NOMO-1 treated with DMSO at 0.1 percent for 48 hours (cell line): Measurements from ENCODE around the gene PSMA6.
"Not testable (repeated sequence)": the region's sequence is repeated elsewhere in the genome, so short reads cannot be mapped to it uniquely, and the experiment has no call there.

Experiments
- DNase-seq: peaks from one replicate; lab custom pipeline; 2025; ENCODE audit not compliant: unreplicated experiment; lab: John Stamatoyannopoulos, UW

PSMA6 gene

DNA sequence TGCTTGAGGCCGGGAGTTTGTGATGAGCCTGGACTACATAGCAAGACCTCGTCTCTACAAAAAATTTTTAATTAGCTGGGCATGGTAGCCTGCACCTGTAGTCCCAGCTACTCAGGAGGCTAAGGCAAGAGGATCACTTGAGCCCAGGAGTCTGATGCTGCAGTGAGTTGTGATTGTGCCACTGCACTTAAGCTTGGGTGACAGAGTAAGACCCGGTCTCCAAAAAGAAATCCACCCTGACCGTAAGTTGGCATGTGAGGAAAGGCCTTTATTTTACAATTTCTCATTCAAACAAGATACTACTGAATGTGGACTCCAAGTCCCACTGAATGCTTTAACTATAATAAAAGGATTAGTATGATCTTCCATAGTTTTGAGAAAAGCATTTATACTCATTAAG, 27.3 kb downstream of the PSMA6 start:
- no peak for DNase-seq

DNA sequence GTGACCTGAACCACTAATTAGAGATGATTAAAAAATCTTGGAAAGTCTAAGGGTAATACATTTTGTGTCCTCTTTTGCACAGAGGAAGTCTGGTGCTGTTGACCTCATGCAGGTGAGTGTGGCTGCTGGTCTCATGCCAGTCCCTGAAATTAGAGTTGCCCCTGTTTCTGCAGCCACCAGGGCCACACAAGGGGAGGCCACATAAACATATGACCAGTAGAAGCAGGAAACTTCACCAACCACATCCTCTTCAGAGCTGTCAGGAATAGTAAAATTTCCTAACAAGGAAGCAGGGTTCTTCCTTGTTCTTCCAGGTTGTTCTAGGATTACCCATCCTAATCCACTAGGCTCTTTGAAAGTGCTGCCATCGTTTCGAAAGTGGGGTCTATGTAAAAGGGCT, 28.3 kb downstream of the PSMA6 start:
- no peak for DNase-seq

DNA sequence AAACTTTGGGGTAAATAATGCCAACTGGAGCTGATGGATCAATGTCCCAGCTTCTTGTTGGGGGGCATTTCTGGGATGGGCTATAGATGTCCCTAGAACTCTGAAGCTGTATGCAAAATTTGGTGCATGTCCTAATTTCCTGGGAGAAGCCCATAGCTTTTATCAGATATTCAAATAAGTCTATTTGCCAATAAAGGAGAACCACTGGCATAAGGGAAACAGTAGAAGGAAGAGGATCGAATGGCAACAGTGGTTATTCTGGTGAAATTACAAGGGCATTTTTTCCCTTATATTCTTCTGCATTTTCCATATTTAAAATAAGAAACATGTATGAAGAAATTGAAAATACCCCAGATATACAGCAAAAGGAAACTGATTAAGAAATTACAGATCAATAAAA, 34.2 kb downstream of the PSMA6 start:
- no peak for DNase-seq

DNA sequence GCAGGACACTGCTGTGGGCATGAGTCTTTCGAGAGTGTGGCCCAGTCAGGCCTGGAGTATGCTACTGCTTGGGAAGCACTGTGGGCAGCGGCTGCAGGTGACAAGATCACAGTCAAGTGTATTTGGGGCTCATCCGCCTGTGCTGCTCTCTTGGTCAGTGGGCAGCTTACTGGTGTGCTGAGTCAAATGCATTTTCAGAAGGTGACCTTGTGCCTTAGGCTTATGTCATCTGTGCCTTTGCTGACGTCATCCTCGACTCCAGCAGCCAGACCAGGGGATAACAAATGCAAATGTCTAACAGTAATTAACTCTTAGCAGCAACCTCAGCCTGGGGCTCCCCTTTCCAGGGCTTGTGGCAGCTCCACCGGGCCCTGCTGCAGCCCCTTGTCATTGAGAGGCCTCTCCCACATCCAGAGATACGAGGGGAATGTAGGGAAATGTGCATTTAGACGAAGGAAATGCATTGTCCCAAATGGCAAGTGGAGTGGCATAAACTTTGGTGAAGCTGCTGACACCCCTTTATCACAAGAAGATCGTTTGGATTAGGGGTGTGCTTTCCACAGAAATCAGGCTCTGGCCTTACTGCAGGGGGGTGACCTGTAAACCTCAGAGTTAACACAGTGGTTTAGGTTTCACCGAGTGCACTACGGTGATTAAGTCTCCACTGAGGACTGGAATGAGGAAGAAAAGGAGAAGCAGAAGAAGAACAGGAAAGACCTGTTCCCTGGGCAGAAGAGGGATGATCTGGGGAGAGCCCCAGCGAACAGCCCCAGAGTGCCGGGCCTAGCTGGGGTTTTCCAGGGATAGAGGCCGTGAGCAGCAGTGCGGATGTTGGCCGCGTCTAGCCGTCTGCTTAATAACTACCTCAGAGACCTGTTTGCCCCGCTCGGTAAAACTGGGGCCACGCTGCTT, 39.7 kb downstream of the PSMA6 start:
- peak; percentile 18 for DNase-seq

DNA sequence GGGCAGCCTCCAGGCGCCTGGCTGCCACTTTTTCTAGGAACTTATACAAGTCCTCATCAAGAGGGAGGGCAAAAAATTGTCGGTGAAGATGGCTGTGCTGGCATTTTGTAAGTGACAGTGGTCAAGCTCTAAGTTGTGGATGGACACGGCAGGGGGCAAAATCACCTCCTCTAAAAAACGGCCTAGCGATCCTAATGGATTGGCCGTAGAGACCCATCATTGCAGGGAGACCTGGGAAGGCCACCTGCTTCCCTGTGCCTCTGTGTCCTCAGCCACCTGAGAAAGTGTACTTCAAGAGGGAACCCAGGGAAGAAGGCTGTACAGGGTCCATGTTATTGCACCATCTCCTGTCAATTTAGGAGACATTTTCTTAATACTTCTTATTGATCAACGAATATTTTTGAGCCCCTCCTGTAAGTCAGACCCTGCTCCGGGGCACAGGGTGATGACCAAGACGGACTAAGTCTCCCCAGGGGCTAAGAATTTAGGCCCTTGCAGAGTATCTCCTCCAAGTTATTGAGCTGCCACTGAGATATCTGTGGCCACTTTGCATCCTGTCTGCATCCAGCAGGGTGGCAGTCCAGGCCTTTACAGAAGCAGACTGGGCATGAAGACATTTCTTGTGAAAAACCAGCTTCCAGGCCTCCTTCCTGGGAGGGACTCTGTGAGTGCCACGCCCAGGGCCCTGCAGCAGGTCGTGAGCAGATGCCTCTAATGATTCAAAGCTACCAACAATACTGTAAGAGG, 40.5 kb downstream of the PSMA6 start:
- DNase-seq: peak; percentile 72

DNA sequence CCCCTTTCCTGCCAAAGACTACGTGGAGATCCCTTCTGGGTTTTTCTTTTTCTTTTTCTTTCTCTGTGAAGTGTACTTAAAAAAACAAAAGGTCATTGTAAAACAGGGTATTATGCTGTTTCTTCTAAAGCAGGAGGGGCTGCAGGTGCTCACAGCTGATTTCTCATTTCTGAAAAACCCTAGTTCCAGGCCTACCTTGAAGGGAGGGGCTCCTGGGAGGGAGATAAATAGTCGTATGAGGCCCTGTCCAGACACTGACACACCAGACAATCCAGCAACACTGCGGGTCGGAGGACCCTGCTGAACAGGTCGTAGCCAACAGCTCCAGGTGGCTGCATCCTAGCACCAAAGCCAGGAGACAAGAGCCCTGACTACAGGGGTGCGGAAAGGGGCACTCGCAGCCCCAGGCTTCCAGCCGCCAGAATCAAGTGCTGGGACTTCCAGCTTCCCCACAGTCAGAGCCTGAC, 41.1 kb downstream of the PSMA6 start:
- no peak for DNase-seq

DNA sequence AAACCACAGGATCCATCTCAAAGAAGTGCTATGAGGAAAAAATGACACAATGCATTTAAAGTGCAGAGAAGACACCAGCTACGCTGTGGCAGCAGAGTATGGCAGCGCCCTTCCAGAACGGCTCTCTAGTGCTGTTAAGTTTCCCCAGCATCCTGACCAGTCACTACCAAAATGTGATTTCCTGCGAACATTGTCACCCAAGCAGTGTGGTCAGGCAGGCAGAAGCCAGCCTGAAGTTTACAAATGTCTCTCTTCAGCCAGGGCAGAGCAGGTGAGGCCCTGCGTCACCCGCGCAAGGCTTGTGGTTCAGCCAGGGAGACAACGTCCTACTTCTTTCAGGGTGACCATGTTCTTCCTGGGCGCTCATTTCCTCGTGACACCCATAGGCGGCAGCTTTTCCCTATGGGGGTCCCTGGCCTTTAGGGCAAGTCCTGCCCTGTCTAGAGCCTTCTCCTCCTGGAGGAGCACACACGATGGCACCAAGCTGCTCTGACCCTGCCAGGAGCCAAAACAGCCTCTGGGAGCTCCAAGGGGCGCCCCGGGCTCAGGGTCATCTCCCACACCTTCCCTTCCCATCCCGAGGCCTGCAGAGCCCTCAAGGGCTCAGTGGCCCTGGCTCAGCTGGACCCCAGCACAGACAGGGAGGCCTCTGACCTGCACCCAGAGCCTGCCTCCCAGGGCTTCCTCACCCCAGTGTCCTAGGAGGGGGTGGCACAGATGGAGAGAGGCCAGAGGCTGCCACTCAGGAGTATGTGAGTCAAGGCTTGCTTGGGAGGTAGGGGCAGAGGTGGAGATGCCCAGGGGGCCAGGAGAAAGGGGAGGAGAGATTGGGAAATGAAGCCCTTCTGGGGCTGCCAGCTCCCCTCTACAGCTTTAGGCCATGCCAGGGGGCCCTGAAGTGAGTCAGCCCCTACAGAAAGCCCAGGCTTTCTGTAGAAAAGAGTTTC, 41.9 kb downstream of the PSMA6 start:
- no peak for DNase-seq

DNA sequence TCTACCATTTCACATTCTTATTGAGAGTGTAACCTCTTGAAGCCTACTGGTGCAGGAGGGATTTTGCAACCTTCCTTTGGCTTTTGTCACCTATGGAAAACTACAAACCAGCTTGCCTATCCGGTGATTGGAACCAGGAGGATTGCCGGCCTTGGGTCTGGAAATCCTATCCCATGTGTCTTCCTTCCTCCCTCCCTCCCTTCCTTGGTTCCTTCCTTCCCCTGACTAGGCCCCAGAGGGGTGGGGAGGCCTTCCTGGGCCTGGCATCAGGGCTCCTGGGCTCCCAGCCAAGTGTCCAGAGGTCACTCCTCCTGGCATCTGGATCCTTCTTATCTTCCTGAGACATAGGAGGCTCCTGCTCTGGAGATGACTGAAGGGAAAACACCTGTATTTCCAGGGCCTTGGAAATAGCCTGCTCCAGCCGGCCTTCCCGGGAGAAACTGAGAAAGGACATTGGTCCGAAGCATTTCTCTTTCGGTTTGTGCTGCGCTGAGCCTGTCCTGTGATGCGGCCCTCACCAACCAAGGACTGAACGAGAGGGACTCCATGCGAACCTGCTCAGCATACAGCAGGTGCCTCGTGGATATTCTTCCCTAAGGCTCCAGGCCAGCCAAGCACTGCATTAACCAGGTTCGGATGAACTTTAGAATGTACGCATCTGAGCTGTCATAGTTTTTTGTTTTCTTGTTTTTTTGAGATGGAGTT, 43.4 kb downstream of the PSMA6 start:
- DNase-seq: no peak

DNA sequence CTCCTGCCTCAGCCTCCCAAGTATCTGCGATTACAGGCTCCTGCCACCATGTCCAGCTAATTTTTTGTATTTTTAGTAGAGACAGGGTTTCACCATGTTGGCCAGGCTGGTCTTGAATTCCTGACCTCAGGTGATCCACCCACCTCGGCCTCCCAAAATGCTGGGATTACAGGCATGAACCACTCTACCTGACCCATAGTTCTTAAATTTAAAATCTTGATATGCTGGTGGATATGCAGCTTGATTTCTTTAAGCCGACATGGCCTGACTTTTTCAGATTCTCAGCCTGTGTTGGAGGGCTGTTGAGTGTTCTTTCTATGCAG, 44.0 kb downstream of the PSMA6 start:
- DNase-seq: not testable (repeated sequence)

DNA sequence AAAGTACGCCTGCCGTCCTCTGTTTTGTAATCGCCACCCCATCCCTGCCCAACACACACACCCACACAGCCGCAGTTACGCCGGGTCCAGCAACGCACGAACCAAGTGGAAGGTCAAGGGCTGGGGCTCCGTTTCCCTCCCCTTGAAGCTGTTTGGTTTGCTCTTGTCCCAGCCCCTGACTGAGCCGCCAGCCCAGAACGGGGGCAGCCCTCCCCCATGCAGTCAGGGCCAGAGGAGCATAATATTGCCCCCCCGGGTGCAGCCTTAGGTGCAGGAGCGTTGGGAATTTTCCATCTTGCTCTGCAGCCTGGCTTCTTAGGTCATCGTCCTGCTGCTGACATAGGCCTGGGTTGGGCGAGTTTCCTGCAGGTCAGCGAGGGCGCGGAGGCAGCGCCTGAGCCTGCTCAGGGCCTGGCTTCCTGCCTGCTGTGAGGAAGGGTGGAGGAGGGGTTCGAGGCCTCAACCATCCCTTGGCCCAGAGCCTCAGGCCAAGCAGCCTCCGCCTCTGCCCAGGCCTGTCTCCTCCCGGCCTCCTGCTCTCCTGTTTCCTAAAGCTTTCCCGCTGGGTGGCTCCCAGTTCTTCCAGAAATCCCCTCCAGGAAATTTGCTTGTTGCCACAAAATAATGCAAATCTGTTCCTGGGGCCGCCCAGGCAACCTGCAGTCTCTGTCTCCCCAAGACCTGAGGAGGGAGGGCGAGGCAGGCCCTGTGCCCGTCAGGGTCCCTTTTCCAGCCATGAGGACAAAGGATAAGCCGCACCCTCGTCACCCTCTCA, 44.5 kb downstream of the PSMA6 start:
- DNase-seq: peak; percentile 35

DNA sequence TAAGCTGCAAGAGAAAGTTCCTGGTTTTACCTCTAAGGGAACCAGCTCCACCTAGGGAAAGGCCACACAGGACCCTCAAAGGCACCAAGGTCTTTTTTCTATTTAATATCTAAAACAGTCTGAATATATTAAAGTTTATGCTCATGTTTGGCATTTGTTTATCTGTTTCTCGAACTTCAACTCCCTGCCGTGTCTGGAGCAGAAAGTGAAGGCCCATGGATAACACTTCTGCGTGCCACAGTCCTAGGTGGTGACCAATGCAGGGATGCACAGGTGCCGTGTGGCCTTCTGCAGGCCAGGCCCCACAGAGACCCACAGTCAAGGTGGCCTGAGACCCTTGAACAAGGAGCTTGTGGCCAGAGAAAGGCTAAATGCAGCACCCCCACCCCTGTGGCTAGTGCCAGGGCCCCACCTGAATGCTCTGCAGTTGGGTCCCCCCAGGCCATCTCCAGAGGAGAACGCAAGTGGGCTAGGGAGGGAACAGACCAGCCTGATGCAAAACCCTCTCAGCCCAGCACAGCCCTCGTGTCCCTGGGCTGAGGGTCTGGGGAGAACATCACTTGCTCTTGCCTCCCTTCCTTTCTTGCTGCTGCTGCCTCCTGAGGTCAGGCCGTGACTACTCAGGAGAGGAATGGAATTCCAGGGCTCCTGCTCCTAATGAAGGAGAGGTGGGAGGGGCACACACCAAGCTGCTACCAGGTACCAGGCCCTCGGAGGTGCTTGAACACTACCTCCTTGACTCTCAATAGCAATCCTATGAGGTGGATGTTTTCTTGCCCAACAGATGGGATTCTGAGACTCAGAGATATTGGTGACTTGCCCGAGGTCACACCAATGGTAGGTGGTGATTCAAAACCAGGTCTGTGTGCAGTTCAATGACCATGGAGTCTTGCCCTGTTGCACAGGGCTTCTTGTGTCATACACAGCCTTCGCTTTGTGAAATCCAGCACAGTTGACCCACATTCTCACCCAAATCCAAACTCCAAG, 45.4 kb downstream of the PSMA6 start:
- DNase-seq: no peak

DNA sequence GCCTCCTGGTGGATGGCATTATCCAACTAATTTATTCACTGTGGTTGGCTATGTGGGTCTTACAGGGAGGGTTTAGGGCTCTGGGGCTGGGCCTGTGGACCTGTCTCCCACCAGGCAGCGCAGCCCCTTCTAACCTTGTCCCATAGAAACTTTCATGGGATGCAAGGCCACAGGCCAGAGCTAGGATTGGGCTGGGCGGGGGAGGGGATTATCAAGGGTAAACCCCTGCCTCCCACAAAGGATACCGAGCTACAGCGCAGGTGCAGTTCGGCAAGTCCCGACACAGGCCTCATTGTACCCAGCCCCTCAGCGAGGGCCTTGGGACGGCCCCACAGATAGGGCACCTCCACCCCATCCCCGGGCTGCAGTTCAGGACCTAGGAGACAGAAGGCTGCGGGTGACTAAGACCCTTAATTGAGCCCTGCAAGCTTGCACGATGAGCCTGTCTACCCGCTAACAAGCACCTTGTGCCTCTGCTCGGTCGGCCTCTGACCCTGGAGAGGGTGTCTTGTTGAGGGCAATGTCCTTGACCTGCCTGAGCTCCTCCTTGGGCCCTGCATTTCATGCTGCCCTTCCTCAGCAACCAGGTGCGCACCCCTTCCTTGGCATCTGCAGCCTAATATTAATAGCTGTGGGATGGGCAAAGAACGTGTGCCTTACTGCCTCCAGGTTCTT, 46.7 kb downstream of the PSMA6 start:
- DNase-seq: no peak

DNA sequence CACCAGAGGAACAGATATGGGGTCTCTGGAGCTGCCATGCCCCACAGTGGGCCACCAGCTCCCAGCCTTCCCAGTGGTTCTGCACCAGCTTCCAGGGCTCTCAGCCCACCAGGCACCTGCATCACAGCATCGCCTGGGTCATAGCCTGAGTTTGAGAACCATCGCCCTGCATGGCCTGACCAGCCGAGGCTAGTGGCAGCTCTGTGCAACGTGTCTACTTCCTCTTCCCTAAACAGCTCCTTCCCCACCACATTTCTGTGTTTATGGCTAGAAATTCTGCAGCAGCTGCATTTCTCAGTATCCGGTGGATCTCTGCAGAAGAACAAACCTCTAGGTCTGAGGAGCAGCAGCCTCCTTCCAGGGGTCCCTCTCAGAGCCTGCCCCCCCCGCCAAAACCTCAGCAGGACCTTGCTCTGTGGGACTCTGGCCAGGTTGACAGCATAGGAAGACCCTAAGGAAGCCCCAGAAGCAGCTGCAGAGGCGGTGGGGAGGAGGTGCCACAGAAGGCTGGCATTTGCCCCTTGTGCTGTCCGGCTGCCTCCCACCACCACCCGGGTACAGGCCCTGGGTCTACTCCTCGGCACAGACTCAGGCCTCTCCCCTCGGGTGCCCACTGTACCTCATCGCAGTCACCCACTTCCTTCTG, 47.7 kb downstream of the PSMA6 start:
- DNase-seq: peak; percentile 85

DNA sequence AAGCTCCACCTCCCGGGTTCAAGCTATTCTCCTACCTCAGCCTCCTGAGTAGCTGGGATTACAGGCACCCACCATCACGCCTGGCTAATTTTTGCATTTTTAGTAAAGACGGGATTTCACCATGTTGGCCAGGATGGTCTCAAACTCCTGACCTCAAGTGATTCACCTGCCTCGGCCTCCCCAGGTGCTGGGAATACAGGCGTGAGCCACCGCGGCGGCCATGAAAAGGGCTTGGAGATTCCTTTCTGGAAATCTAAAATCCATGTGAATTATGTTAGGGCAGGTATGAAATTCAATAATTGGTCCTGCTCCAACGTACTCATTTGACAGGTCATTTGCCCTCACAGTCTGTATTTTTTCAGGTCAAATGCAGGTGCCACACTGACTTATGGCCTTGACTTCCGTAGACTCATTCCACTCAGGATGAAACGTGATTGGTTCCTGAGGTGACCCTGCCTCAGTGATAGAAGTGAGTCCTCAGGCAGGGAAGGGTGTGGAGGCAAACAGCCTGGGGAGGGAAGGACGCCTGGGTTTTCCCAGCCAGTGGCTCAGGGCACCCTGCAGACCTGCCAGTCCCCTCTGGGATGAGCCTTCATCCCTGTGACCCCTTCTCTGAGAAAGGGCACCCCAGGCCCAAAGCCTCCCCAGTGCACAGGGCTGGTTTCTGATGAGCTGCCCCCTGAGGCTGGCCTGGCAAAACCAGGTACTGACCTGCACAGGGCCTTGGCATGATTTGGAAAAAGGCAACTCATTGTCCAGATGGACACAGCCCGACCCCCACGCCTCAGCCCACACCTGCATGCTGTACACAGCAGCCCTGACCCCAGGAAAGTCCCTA, 48.7 kb downstream of the PSMA6 start:
- no peak for DNase-seq

DNA sequence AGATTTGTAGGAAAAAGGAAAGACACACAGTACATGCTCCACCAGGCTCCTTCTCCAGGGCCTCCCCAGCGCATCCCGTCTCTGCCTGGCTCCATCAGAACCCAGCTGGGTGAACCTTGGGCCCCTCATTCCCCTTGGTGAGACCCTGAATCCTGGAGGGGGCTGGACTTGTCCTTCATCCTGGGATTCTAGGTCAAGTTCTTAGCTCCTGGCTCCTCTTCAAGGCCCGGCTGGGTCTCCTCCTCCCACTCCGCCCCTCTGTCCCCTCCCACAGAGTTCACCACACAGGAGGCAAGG, 49.2 kb downstream of the PSMA6 start:
- DNase-seq: no peak

DNA sequence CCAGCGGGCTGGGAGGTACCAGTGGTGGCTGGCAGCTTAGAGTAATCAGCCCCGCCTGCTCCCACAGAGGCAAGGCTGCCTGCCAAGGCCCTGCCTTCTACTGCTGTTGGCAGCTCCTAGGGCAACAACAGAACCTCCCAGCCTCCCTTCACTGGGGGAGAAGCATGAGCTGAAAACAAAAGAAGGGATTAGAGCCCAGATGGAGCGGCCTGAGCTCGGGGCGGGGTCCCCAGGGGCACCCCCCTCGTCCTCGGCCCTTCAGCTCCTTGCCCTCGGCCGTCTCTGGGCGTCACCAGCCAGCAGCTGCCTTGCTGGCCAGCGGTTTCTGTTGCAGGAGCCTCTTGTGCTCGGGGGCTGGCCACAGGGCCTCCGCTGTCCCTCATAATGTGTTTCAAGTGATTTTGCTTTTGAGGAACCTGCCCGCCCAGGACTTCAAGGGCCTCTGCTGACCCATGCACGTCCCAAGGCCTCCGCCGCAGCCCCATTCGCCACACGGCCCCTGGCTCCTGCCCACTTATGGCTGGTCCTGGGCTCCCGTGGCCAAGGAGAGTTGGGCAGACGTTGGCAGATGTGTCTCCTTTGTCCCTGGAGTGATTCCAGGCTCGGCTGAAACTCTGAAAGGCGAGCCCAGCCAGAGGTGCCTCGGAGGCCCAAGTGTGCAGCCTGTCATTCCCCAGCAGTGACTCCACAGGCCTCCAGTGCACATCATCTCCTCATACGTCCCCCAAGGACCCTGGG, 49.7 kb downstream of the PSMA6 start:
- peak; percentile 71 for DNase-seq
